Smooth muscle cell (in vitro differentiated cells): ENCODE data around the gene YIPF5. TPM values are rescaled to one million over a fixed set of nuclear protein-coding genes. Genes with fewer than 3 reads are reported as not detected.
A peak's percentile ranks its signal among the peaks of the same experiment; 100 is the strongest.

ENCODE experiments used
- DNase-seq: peaks from one replicate; lab custom pipeline; 2025; ENCODE audit not compliant: unreplicated experiment; lab: John Stamatoyannopoulos, UW
- H2AFZ ChIP-seq: fragments of 200-600 bp; sonication (generic); 2 replicates; pipeline ENCODE4 v1.6.0; 2016; ENCODE audit warnings: antibody characterized with exemption, low read depth, mild to moderate bottlenecking
- H3F3A ChIP-seq: fragments of 200-600 bp; sonication (generic); 2 replicates; pipeline ENCODE4 v1.6.0; 2017; ENCODE audit warnings: antibody characterized with exemption, low read depth
- H3K27ac ChIP-seq: fragments of 200-600 bp; sonication (generic); 2 replicates; pipeline ENCODE4 v1.5.1; 2016; ENCODE audit warnings: low read depth, mild to moderate bottlenecking
- H3K27me3 ChIP-seq: fragments of 200-600 bp; sonication (generic); 2 replicates; pipeline ENCODE4 v1.6.1; 2016; ENCODE audit warnings: low read depth, mild to moderate bottlenecking
- H3K36me3 ChIP-seq: fragments of 200-600 bp; sonication (generic); 2 replicates; pipeline ENCODE4 v1.5.1; 2016; ENCODE audit warnings: low read depth
- H3K4me1 ChIP-seq: fragments of 200-600 bp; sonication (generic); 2 replicates; pipeline ENCODE4 v1.5.1; 2016; ENCODE audit warnings: low read depth
- H3K4me2 ChIP-seq: fragments of 200-600 bp; sonication (generic); 2 replicates; pipeline ENCODE4 v1.6.0; 2016; ENCODE audit warnings: mild to moderate bottlenecking
- H3K4me3 ChIP-seq: fragments of 200-600 bp; sonication (generic); 2 replicates; pipeline ENCODE4 v1.5.1; 2016; ENCODE audit warnings: mild to moderate bottlenecking
- H3K79me2 ChIP-seq: fragments of 200-600 bp; sonication (generic); 2 replicates; pipeline ENCODE4 v1.6.0; 2016; ENCODE audit warnings: low read depth, mild to moderate bottlenecking
- H3K9ac ChIP-seq: fragments of 200-600 bp; sonication (generic); 2 replicates; pipeline ENCODE4 v1.6.0; 2016; ENCODE audit warnings: low read depth
- H3K9me3 ChIP-seq: fragments of 200-600 bp; sonication (generic); replicated peaks from 2 replicates; pipeline ENCODE4 v1.5.1; 2016; ENCODE audit warnings: low read depth
- H4K20me1 ChIP-seq: fragments of 200-600 bp; sonication (generic); 2 replicates; pipeline ENCODE4 v1.6.0; 2016; ENCODE audit warnings: low read depth
- CTCF ChIP-seq: fragments of 200-600 bp; sonication (generic); IDR thresholded peaks from 2 replicates; pipeline ENCODE4 v1.5.1; 2017; ENCODE audit warnings: borderline replicate concordance, mild to moderate bottlenecking, antibody characterized with exemption; ENCODE audit not compliant: insufficient read depth, poor library complexity, severe bottlenecking
- WGBS: methylation state at CpG from one replicate; pipeline ENCODE4 v1.1.7; 2016; ENCODE audit warnings: low lambda C conversion rate; 5-methylcytosine and 5-hydroxymethylcytosine counted together
- polyA plus RNA-seq: library from polyadenylated mRNA; unstranded; fragments of >200 nt; fragmentation: Nextera tagmentation; extraction: Ambion mirVana; gene quantifications from 2 replicates; pipeline ENCODE4 v1.2.1, GENCODE V29; 2016
- total RNA-seq: library from RNA; depleted of rRNA; stranded (reverse); fragments of >200 nt; gene quantifications from 2 replicates; pipeline ENCODE4 v1.2.3, GENCODE V29; 2014

The YIPF5 gene
- total and polyA plus RNA-seq, 2 experiments from 2014 or later, result 192 to 215 TPM

GRCh38 chr5:144202072-144202471 lies 31.6 kb upstream of the YIPF5 start:
- Histone ChIP-seq H3K27me3 (no peaks in the 10 kb centered on the region), H3K79me2 (peaks cover 11% of the 10 kb centered on the region), H3K4me3 (no peak overlapping the region), H3K36me3 (no peaks in the 10 kb centered on the region), H3K9ac (no peak overlapping the region), H3K4me1 (peaks cover 19% of the 10 kb centered on the region), H3K27ac (peak overlapping the region; percentile 56), H4K20me1 (no peaks in the 10 kb centered on the region), H3F3A (peaks cover 11% of the 10 kb centered on the region), H2AFZ (peak overlapping the region; percentile 8), H3K9me3 (no peaks in the 10 kb centered on the region), H3K4me2 (peak overlapping the region; percentile 60)
- no peak for DNase-seq
- WGBS, result 31% methylated on average over 10 of the region's 10 CpGs
- TF ChIP-seq CTCF, result no peak

- Histone ChIP-seq H3K4me2 (peak overlapping the region; percentile 60), H3K27me3 (no peaks in the 10 kb centered on the region), H3K36me3 (no peaks in the 10 kb centered on the region), H3K9me3 (no peaks in the 10 kb centered on the region), H3K27ac (peak overlapping the region; percentile 56), H3F3A (peaks cover 11% of the 10 kb centered on the region), H3K79me2 (peaks cover 6% of the 10 kb centered on the region), H3K4me3 (no peak overlapping the region), H4K20me1 (no peaks in the 10 kb centered on the region), H3K4me1 (peaks cover 19% of the 10 kb centered on the region), H3K9ac (no peak overlapping the region), H2AFZ (no peak overlapping the region)
- no peak for TF ChIP-seq CTCF
- no peak for DNase-seq
- 29% methylated on average over 5 of the region's 5 CpGs for WGBS
Measured at GRCh38 chr5:144201588-144201987, 31.1 kb upstream of the YIPF5 start.

GRCh38 chr5:144198386-144198785 lies 27.9 kb upstream of the YIPF5 start:
- Histone ChIP-seq H3K36me3 (no peaks in the 10 kb centered on the region), H3K9ac (no peak overlapping the region), H2AFZ (peak overlapping the region; percentile 52), H3K4me2 (peak overlapping the region; percentile 71), H3F3A (peaks cover 13% of the 10 kb centered on the region), H3K27me3 (no peaks in the 10 kb centered on the region), H3K4me1 (peaks cover 8% of the 10 kb centered on the region), H3K9me3 (no peaks in the 10 kb centered on the region), H3K4me3 (peak overlapping the region; percentile 1), H3K27ac (peak overlapping the region; percentile 63), H4K20me1 (no peaks in the 10 kb centered on the region), H3K79me2 (no peaks in the 10 kb centered on the region)
- no peak for DNase-seq
- no peak for TF ChIP-seq CTCF
- 33% methylated on average over 3 of the region's 3 CpGs for WGBS

GRCh38 chr5:144196612-144197011 lies 26.2 kb upstream of the YIPF5 start:
- no peak overlapping the region for H3K4me3 ChIP-seq

More at GRCh38 chr5:144196612-144197011, 26.2 kb upstream of the YIPF5 start:
- H3K9ac ChIP-seq, result no peak overlapping the region
- DNase-seq, result no peak
- no peaks in the 10 kb centered on the region for H3K36me3 ChIP-seq
- peak overlapping the region; percentile 19 for H3K4me2 ChIP-seq
- H3K27me3 ChIP-seq, result no peaks in the 10 kb centered on the region
- no peaks in the 10 kb centered on the region for H3K9me3 ChIP-seq
- H3F3A ChIP-seq, result peaks cover 17% of the 10 kb centered on the region
- H3K79me2 ChIP-seq, result no peaks in the 10 kb centered on the region
- H2AFZ ChIP-seq, result peak overlapping the region; percentile 52
- TF ChIP-seq CTCF, result no peak
- no peaks in the 10 kb centered on the region for H4K20me1 ChIP-seq
- peaks cover 11% of the 10 kb centered on the region for H3K4me1 ChIP-seq
- 87% methylated on average over 1 of the region's 1 CpG for WGBS
- no peak overlapping the region for H3K27ac ChIP-seq
